Dedifferentiated amniotic fluid mesenchymal stem cell (primary cell): ENCODE data around the gene IL1RAPL2.

Experiments
- DNase-seq: peaks from one replicate; pipeline ENCODE4 v3.0.0-alpha.2; 2016; ENCODE audit errors: extremely low spot score

The IL1RAPL2 gene

DNA sequence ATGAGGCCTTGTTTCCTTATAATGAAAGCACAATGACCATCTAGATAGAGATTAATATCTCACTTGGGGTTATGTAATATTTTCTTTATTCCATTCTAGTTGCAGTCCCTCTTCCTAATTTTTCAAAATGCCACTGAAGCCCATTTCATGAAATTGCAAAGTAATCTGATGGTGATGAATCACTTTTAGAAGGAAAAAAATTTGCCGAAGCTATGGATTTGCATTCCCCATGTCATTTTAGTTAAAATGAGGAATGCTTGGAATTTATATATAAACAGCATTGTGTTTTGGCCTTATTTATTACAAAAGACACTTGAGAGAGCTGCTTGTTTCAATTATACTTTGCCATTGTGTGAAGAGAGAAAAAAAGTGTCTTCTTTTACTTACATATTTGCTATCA, 896.2 kb downstream of the IL1RAPL2 start:
- DNase-seq: peak; percentile 59

DNA sequence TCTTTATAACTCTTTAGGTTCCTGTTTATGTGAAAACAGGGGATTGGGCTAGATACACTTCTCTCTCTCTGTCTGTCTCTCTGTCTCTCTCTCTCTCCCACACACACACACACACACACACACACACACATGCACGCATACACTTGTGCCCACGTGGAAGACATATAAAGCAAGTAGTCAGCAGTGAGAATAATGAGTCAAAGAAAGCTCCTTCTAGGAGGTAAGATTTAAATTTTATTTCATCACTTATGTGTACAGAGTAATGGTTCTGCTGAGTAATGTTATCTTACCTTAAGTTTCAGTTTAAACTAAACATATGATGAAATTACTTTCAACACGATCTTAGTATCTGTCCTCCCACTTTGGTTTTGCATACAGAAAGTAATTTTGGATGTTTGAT, 897.5 kb downstream of the IL1RAPL2 start:
- DNase-seq: no peak

DNA sequence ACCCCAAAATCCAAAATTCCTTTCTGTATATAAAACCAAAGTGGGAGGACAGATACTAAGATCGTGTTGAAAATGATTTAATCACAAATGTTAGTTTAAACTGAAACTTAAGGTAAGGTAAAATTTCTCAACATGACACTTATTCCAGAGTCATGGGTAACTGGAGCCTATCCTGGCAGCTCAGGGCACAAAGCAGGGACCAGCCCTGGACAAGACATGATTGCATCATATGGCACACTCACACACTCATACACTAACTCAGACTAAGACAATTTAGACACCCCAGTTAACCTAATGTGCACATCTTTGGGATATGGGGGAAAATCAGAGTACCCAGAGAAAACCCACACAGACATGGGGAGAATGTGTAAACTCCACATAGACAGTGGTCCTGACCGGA, 898.6 kb downstream of the IL1RAPL2 start:
- DNase-seq: no peak

DNA sequence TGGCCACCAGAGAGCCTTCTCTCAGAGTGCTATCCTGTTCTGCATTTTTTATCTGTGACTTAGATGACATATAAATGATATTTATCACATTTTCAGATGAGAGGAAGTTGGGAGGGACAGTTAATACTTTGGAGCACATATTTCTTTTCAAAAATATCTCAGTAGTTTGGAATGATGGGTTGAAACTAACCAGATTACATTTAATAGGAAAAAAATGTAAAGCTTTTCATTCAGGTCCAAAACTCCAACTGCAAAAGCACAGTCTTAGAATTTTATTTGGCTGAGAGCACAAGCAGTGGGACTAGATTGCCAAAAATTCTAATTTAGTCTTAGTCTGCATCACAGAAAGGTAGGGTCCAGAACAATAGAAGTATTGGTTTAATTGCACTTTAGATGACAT, 902.7 kb downstream of the IL1RAPL2 start:
- DNase-seq: no peak

DNA sequence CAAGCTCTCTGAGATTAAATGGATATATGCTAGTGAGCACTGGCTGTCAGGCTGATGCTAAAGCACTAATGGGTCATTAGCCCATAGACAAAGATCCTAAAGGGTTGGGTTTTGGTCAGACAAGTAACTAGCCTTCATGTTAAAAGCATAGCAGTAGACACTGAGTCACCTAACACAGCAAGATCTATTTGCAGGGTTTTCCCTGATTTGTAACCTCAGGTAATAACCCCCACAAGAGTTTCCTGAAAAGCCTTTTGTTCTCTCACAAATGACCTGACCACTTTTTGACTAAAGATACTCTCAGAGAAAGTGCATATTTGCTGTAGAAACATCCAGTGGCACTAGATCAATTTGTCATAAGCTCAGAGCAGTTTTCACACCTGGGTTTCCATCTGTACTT, 905.6 kb downstream of the IL1RAPL2 start:
- DNase-seq: no peak

DNA sequence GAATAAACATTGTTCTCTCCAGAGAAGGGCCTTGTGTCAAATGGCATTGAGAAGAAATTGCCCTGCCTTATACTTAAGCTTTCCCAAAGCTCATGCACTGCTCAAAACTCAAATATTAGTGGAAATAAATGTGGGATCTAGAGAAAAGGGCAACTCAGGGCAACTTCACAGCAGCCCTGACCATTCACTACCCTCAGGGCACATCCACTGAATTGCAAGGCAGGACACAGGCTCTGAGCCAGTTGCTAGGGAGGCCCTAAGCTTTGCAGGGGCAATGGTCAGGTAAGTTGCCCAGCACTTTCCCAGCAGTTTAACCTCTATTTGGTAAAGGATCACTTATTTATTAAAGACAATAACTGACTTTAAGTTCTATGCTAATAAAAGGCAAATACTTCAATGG, 909.8 kb downstream of the IL1RAPL2 start:
- peak; percentile 18 for DNase-seq

DNA sequence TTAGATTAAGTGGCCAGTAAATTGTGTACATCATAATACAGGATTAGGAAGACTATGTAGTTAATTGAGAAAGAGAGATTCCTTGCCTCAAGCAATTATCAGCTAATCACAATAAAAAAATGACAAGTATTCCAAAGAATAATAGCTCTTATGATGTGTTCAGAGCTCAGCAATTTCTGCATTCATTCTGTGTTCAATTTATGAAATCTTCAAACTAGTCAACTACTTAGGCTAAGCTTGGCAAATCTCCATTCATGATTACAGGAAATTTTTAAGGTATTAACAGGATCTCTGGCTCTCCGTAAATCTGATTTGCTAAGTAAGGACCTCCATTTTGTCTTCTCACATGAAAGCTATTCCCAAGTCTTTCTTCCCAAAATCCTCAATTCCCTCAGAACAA, 911.4 kb downstream of the IL1RAPL2 start:
- DNase-seq: no peak

DNA sequence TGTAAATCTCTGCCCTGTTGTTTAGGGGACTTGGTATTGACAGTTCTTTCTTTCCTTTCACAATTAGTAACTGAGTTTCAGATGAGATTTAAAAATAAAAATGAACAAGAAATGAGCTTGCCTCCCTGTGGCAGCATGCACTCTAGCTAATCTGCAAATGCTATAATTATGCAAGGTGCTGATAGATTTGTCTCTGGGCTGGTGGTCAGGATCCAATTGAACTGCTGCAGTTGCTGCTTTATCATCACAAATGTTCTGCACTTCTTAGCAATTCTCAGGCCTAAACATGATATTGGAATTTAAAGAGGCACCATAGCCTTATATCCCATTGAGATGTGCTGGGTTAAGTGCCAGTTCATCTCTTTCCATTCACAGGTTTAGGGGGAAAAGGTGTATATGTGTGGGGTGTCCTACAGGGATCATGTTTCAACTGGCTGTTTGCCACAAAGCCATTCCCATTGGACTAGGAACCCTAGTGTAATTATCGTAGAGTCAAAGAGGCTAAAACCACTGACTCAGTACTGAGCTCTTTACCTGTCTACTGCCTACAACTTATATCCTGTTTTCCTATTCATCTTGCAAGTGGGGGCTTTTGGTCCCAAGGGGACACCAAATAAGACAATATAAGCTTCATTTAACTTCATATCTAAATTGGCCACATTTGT, 914.8 kb downstream of the IL1RAPL2 start:
- DNase-seq: no peak

DNA sequence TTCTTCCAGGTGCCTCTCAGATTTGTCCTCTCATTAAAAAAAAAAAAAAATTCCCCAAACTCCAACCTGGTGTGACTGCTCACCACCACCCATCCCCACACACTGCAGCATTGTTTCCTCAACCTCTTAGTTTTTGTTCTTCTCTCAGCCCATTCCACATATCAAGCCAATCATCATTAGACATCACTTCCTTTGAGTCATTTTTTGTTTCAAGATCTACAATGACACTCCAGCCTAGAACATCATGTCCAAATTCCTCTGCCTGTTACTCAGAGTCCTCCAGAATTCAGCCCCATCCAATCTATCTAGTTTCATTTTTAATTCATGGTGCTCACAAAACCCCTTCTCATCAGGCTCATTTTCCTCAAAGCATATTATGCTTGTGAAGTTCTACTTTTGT, 917.0 kb downstream of the IL1RAPL2 start:
- no peak for DNase-seq

DNA sequence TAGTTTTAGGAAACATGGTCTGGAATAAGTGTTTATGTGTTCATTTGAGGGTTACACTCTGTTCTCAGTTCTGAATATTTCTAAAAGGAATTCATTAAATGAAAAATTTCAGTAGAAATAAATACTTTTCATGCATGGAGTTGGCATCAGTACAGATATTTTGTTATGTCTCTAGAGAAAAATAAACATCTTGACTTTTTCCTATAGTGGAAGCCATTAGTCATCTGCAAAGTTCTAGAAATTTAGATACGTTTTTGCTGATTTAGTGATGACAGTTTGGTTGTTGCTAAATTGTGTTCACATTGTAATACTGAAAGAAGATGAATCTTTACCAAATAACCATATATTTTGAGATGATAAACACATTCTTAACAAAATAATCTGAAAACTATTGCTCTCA, 922.7 kb downstream of the IL1RAPL2 start:
- no peak for DNase-seq

DNA sequence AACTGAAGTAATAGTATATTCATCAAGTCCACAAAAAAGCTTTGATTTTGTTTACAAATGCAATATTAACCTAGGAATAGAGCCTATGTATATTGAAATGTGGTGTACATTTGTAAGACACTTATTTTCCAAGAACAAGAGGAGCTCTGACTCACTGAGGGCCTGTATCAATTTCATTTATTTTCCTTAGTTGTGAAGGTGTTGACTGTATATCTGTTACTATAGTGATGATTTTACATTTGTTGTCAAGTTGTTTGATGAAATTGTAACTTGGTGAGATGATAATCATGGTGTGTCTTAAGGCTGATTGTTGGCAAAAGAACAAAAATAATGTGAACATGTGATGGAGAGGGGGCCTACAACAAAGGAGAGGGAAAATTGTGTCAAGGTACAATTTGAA, 929.4 kb downstream of the IL1RAPL2 start:
- DNase-seq: no peak

DNA sequence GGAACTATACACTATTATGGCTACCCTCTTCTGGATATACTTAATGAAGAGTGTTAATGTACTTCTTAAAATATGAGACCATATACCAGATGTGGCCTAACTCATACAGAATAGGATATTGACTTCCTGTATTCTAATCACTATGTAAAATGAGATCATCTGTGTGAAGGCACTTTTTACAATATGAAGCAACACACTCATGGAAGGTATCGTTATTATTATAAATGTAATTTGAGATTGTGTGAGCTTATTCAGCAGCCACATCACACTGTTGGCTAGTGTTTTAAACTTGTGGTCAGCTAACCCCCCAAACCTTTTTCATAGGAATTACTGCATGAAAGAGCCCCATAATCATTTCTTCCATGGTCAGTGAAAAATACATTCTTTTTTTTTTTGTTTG, 936.3 kb downstream of the IL1RAPL2 start:
- DNase-seq: no peak

DNA sequence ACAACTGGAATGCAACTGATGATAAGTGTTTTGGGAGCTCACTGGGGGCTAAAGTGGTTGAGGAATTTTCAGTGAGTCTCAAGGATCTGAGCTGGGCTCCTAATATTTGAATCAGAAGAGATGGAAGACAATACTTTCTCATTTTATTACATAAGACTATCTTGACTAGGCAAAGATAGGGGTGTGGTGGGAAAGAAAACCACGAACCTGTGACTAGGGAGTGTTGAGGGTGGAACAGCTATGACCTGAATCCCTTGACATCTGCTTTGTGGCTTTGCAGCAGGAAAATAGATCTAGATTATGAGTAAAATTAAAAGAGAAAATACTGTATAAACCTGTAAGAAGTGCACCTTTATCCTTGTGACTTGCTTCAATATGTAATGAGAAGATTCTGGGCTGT, 949.6 kb downstream of the IL1RAPL2 start:
- DNase-seq: no peak

DNA sequence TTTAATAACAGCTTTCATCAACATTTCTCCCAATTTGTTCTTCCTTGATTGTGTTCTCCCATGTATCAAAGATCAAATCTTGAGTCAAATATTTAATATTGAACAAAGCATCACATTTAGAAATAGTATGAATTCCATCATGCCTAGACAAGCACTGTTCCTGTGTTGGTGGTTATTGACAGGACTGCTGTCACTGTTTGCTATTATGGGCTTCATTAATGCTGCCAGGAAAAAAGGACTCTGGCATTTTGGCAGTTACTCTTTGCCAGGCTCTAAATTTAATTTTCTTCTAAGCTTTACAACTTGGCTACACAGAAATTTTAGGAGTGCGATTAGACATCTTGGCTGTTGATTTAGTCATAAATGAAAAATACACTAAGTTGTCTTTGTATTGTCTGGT, 960.4 kb downstream of the IL1RAPL2 start:
- no peak for DNase-seq

DNA sequence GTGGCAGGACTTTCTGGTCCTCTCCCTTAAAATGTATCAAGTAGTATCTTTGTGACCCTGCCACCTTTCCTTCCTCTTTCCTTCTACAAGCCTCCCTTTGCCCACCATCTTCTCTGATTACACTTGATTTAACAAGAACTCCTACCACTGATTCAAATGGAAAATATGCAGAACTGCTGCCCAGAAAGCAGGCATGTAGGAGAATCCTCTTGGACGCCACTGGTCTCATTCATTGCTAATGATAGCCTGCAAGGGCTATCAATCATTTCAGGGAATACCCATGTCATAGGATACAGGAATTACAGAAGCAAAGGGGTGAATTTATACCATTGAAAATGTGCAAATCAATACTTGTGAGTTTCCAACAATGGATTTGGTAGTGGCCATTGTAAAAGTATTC, 961.8 kb downstream of the IL1RAPL2 start:
- DNase-seq: peak; percentile 25

DNA sequence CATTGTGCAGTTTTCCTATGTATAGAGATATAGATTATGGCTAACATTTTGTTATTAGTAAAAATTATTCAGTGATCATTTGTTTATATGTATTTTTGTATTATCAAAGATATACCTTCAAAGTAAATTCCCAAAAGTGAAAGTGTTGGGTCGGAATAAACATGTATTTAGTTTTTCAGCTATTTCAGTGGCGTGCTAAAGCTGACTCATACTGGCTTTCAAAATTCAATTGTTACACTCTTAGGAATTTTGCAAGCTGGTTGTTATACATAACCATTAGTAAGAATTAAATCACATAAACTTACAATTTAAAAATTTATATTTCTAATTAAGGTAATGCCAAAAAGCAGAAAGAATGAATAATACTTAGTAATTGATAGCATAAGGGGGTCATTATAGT, 968.0 kb downstream of the IL1RAPL2 start:
- no peak for DNase-seq

DNA sequence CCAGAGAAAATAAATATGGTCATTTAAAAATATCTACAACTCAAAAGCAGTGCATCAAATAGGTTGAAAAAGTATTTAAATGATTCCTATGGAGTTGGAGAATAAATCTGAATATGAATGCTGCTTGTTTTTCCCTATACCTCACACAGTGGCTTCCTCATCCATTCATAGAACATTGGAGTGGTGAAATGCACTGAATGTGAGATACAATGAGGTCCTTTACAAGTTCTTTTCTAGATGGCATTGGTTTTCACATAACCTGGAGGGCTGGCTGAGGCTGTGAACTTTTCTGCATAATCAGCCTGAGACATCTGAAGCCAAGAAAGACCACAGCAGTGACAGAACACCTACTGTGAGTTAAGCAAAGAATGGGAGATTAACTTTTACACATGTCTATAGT, 977.3 kb downstream of the IL1RAPL2 start:
- no peak for DNase-seq

DNA sequence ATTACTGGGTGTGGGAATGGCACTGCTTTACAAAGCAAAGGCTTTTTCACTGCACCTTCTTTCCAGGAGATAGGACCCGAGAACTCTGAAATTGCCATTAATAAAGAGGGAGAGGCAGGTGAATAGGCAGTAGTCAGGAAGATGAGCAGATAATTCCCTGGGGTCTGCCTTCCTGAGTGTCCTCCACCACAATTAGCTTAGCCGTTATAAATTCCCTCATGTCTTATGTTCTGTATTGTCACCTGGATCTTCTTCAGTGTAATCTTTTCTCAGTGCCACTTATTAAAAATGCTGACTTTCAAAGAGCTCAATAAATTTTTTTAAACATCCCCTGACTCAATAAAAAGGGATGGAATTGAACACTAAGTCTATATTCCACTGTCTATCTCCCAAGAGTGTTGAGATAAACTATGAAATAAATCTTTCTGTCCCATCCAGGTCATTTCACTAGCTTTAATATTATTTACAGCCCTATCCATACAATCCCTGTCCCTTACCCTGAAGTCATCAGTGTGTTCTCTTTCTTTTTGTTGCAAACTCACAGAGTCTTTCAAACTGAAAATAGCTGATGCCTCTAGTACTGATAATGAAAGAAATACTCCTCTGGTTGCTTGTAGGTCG, 984.2 kb downstream of the IL1RAPL2 start:
- DNase-seq: no peak

DNA sequence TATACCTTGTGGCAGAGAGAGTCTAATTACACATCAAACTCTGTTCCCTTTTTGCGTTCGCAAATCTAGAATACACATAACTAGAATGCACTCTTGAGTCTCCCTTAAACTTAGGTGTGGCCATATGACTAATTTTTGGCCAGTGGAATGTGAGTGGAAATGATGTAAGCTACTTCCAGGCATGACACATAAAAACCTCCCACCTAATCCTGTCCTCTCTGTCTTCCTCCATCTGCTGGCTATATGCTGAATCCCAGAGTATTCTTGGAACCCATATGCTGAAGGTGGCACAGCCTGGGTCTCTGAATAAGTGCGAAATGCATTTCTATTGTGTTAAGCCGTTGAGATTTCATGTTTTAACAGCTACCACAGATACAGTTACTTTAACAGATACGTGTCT, 986.4 kb downstream of the IL1RAPL2 start:
- no peak for DNase-seq

DNA sequence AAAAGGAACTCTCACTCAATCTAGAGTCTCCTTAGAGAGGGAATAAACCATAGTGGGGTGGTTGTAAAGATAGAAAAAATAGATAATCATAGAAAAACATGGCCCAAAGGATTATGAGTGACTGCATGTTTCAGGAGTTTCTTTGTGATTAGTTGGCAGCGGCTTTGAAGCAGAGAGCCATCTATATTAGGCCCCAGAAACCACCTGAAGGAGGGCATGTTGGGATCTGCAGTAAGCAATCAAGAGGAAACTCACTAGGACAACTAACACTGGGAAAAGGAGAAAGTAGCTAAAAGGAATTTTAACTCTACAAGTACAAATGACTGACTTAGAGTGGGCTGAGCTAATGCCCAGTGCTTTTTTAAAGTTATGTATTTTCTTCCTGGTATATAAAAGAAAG, 987.1 kb downstream of the IL1RAPL2 start:
- DNase-seq: no peak

DNA sequence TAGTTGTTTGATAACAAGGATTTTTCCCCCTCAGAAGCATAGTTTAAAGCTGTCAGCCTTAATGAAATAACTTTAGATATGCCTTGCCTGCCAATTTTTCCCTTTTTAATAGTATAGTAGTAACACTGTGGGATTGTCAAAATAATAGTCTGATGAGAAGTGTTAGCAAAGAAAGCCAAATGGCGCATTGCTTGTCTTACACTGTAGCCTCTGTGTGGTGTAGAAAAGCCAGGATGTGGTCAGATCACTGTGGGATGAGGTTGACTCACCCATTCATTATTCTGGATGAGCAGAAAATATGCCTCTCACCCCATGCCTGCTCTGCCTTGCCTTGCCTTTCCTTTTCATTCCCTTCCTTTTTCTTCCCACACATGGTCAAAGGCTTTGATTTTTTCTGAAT, 998.5 kb downstream of the IL1RAPL2 start:
- DNase-seq: no peak

DNA sequence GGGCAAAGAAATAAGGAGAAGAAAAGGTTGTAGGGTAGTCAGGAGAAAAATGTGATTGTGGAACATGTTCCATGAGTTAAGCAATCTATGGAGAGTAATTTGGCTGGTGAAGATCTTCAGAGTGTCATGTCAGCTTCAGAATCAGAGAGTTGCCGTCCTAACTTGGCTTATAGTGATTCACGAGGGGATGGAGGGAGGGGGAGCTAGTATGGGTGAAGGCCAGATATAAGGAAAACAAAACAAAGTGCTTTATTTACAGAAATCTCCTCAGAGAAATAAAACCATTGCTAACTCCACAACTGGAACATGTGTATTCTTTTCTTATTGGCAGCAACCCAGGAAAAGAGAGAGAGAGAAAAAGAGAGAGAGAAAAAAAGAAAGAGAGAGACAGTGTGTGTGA, 999.9 kb downstream of the IL1RAPL2 start:
- no peak for DNase-seq

DNA sequence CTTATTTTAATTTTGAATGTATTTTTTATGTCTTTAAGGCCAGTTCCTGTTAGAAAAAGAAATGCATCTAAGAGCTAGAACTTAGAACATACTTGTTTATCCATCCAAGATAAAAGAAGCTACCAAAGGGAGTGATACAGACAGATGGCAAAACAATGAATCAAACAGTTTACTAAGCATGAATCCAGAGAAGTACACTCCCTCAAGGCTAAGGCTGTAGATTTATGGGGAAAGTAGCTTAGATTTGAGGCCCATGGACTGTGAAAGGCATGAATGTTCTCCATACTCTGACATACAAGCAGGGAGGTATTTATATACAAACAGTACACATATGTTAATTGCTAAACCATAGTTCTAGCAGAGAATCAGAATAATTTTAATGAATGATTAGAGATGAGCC, 1001.1 kb downstream of the IL1RAPL2 start:
- no peak for DNase-seq

DNA sequence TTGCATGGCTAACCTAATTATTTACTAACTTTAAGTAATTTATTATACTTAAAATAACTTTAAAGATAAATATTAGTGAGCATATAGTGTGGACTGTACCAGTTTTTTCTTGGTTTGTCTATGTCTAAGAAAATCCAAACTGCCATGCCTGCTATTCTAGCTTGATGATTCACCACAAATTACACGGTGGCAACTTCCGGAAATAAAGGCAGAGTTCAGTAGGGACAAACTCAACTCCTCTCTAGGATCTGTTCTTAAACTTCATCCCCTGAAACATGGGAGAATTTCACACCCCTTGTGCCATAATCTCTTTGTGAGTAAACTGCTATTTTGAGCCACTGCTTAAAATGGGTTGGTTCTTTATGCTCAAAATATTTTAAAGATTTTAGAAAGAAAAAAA, 1042.7 kb downstream of the IL1RAPL2 start:
- DNase-seq: peak; percentile 40
